SW 1271 (cell line): Measurements from ENCODE around the gene MTRFR.
"Not testable (repeated sequence)": the region's sequence is repeated elsewhere in the genome, so short reads cannot be mapped to it uniquely, and the experiment has no call there.

Source experiments
- DNase-seq, 2 experiments: peaks; one replicate each; lab custom pipeline; 2025; lab: John Stamatoyannopoulos, UW

MTRFR gene

DNA sequence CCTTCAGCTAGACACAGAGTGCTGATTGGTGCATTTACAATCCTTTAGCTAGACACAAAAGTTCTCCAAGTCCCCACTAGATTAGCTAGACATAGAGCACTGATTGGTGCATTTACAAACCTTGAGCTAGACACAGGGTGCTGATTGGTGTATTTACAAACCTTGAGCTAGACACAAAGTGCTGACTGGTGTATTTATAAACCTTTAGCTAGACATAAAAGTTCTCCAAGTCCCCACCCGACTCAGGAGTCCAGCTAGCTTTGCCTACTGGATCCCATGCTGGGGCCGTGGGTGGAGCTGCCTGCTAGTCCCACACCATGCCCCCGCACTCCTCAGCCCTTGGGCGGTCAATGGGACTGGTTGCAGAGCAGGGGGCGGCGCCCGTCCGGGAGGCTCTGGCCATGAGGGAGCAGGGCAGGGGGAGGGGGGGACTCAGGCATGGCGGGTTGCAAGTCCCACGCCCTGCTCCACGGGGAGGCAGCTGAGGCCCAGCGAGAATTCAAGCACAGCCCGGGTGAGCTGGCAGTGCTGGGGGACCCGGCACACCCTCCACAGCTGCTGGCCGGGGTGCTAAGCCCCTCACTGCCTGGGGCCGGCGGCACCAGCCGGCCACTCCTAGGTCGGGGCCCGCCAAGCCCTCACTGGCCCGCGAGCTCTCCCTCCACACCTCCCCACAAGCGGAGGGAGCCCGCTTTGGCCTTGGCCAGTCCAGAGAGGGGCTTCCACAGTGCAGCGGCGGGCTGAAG, 15.9 kb downstream of the MTRFR start:
- DNase-seq, result not testable (repeated sequence)

DNA sequence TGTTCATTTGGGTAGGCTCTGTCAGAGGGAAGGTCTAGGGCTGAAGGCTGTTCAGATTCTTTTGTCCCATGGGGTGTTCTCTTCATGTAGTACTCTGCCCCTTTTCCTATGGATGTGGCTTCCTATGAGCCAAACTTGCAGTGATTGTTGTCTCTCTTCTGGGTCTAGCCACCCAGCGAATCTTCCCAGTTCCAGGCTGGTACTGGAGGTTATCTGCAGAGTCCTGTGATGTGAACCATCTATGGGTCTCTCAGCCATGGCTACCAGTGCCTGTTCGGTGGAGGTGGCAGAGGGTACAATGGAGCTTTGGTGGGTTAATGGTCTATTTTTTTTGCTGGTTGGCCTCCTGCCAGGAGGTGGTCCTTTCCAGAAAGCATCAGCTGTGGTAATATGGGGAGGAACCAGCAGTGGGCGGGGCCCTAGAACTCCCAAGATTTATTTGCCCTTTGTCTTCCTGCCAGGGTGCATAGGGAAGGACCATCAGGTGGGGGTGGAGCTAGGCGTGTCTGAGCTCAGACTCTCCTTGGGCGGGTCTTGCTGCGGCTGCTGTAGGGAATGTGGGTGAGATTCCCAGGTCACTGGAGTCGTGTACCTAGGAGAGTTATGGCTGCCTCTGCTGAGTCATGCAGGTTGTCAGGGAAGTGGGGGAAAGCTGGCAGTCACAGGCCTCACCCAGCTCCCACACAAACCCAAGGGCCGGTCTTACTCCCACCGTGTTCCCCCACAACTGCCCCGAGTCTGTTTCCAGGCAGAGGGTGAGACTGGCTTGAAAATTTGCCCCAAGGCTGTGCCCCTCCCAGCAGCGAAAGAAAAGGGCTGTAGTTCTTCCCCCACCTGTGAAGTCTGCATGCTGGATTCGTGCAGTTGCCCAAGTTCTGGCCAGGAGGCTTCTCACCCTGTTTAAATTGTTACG, 17.5 kb downstream of the MTRFR start:
- no peak for DNase-seq

DNA sequence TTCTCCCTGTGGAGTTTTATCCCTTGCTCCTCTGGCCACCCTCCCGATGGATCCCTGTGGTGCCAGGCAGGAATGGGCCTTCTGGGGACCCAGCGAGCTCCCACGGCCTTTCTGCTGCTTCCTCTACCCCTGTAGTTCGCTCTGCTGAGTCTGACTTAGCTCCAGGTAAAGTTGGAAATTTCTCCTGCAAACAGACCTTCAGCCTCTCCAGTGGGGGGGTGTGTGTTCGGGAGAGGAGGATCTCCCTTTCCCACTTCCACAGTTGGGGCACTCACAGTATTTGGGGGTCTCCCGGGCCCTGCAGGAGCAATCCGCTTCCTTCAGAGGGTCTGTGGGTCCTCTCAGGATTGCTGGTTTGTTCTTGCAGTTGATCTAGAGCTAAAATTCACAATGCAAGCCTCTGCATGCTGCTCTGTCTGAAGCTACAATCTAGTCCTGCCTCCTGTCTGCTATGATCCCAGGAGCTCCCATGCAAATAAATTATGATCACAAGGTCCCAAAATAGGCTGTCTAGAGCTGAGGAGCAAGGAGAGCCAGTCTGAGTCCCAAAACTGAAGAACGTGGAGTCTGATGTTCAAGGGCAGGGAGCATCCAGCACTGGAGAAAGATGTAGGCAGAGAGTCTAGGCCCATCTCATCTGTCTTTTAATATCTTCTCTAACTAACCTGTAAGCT, 18.3 kb downstream of the MTRFR start:
- no peak for DNase-seq

DNA sequence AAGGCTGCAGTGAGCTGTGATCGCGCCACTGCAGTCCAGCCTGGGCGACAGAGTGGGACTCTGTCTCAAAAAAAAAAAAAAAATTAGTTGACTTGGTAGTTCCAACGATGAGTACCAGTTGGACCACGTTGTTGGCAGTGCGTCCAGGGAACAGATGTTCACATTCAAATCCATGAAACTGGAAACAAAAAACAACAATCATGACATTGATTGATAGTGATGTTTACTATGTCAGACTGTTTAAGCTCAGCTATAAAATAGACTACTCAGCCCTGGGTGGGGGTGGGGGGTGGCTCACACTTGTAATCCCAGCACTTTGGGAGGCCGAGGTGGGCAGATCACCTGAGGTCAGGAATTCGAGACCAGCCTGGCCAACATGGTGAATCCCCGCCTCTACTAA, 19.1 kb downstream of the MTRFR start:
- not testable (repeated sequence) for DNase-seq

DNA sequence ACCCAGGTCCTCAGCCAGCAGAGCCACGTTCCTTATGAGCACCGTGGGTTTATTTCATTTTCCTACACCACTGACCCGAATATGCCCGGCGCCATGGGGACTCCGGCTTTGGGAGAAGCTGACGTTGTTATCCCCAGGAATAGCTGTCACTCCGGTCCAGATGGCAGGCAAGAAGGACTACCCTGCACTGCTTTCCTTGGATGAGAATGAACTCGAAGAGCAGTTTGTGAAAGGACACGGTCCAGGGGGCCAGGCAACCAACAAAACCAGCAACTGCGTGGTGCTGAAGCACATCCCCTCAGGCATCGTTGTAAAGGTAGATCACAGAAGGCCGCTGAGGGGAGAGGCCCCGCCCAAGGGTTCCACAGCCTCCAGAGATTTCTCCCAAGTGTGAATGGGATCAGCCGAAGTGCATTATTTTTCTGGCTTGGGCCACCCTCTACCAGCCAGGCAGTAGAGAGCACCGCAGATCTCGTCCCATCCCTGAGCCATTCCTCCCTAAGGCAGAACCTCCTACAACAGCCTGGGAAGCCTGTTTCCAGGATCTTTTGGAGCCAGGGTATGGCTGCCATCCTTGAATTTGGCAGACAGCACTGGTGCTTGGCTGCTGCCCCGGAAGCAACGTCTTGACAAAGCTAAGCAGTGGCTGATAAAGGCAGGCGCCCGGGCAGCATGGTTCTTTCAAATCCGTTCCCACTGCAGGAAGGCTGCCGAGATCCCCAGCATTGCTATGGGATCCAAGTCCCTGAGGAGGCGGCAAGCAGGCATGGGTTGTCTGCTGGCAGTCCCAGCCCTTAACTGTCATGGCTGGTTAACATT, 20.6 kb downstream of the MTRFR start:
- DNase-seq, result no peak

DNA sequence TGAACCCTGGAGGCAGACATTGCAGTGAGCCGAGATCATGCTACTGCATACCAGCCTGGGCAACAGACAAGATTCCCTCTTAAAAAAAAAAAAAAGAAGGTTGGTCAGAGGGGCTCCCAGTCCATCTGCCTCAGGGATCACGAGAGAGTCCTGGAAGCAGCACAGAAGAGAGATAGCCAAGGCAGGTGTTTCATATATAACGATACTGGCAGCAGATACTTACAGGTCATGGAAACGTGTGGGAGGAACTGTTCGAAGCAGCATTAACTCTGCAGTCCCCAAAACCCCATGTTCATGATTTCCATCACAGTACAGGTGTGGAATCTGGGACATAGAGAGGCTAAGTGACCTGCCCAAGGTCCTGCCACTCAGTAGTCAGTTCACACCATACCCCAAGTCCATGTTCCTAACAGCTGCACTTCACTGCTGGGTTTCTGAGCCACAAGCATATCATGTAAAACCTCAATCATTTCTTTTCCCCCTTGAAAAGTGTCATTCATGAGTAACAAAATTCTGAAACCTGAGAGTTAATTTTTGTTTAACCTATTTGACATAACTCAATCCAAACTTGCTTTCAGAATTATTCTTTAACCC, 21.7 kb downstream of the MTRFR start:
- DNase-seq, result no peak

DNA sequence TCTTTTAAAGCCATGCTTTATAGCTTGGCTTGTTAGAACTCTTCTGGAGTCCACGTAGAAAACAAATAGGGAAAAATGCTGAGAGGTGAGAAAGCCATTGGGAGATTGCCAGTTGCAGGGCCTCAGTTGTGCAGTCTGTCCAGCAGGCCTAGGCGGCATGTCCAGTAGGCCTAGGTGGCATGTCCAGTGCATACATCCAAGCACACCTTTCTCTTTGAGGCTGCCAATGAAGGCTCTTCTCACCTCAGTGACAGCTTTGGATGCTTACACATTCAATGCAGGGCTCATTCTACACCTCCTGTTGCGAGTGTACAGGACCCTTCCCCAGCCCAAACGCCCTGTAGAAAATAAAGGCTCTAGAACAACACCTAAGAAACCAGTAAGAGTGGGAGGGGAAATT, 25.4 kb downstream of the MTRFR start:
- no peak for DNase-seq

DNA sequence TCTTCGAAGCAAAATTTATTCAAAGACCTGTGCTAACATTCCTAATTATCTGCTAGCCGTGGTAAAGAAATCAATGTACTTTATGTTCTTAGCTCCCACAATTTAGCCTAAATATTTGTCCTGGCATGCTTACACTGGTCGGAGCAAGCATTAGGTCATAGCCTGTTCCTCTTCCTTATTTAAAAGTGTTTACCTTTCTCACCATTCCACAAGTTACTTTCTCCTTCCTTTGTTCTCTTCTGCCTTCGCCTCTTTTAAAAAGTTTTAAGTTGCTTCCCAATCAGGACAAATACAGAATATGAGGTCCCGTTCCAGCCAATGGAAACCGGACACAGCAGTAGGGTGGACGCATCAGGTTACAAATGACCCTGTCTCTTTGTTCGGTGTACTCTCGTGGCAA, 26.8 kb downstream of the MTRFR start:
- no peak for DNase-seq

DNA sequence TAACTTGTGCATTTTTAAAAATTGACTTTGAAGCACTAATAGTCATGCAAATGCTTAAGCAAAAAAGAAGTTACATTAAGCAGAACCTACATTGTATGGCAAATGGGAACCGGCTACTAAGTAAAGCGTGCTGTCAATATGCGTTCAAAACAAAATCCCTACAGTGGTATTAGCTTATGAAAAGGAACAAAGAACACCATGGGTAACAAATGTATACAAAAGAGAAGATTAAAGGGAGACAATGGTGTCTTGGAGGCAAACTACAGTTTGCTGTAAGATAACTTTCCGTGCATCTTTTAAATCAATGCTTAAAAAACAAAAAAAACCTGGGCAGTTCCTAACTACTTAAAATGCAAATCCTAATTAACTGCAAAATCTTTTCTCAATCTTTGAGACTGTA, 28.0 kb downstream of the MTRFR start:
- no peak for DNase-seq

DNA sequence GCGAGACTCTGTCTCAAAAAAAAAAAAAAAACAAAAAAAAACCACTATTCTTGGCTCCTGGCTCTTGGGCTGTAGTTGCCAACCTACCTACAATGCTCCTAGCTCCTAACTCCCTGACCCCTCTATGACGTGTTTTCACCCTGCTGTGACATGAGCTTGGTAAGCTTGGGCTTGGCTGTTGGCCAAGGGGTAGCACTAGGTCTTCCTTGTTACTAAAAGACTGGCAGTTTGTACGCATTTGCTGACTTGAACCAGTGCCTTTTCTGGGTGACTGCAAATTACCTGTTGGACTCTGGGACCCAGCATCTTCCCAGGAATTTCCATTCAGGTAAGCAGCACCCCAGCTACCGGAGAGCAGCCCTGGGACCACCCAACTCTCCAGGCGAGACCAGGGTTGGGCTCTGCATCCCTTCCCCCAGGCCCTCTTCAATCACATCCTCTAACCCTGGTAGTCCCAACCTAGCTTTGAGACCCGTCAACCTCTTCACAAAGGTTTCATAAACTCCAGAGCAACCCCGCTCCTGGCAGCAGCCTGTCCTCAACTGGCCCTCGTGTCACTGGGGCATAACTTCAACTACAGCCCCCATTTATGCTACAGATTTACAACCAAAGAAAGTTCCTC, 30.1 kb downstream of the MTRFR start:
- DNase-seq, result no peak

DNA sequence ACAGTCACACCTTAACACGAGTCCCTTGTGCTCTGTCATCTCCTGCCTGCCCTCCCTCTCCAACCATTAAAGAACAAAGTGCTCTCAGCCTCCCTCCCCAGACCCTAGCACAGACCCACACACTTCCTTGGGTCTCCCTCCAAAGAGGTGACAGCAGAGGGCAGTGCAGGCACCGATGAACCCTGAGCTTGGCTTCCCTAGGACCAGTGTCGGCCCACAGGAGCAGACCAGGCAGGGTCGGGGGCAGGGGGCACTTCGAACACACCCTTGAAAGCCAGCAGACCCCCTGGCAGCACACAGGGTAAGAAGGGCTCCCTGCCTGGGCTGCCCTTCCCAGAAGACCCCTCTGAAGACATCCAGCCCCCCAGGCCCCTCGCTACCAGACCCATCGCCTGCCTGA, 31.4 kb downstream of the MTRFR start:
- DNase-seq, result no peak

DNA sequence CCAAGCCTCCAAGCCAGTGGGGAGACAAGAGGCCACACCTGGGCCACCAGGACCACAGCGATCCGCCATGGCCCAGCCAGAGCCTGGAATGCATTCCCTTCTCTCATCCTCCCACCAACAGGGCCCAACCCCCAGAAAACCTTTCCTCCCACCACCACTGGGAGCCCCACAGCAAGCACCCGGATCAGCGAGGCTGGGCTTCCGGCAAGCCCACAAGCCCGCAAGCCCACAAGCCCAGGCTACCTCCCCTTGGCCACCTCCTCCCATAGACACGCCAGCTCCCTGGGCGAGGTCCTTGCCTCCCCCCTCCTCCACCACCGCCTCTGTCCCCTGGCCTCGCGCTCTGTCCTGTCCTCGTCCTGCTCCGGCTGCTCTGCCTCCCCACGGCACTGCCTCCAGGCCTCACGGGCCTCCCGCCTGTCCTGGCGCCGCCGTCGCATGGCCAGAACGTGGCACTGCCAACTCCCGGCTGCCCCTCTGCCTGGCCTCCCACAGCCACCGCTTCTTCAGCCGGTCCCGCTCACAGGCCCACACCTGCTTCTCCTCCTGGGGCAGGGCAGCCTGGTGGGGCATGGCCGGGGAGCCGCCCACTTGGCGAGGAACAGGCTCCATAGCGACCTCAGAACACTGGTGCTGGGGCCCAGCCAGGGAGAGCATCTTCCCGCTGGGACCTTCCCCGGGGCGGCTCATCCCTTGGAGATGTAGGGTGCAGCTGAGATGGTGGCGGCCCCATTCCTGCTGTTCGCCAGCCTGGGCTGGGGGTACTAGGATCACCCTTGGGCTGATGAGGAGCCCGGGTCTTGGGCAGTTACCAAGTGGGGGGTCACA, 32.8 kb downstream of the MTRFR start:
- no peak for DNase-seq

DNA sequence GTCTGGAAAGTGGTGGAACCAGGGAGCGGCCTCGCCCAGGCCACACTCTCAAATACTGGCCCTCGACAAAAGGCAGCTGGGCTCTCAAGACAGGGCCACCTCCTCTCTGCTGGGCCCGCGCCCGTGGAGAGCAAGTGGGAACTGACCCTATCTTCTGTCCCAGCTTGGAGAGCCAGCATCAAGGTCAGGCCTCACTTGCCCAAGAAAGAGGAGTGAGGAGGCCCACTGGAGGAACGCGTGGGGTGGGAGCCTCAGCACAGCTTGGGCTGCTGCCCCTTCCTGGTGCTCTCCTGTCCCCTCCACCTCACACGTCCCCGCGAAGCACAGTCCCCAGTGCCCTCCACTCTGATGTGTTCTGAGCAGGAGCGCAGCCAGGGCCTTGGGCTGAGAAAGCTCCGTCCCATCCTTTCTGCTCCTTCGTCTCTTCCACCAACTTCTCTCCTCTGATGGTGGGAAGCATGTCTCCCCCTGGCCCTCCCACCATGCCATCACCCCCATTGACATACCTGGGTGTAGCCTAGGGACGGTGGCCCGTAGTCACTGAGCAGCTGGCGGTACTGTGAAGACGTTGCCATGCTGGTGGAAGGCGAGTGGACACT, 33.5 kb downstream of the MTRFR start:
- no peak for DNase-seq

DNA sequence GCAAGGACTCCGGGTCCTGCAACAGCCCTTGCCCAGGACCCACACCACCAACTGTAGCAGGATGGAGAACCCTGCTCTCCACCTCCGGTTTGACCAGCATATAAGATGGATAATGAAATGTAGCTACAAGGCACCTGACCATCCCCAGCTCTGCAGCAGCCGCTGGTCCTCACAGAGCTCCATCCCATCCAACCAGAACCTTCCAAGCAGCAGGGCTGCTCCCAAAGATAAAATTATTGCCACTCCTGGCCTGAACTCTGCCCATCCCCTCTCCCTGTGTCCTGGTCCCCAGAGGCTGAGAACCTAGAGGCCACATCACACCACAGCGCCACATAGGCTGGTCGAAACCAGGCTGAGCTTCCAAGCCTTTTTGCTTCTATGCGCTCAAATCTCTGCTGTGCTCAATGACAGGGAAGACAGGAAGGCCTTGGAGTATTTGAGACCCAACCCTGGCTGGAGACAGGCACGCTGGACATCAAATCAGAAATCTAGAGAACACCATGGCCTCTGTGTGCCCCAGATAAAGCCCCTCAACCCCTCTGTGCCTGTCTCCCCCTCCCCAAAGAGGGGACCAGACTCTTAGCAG, 34.2 kb downstream of the MTRFR start:
- no peak for DNase-seq

DNA sequence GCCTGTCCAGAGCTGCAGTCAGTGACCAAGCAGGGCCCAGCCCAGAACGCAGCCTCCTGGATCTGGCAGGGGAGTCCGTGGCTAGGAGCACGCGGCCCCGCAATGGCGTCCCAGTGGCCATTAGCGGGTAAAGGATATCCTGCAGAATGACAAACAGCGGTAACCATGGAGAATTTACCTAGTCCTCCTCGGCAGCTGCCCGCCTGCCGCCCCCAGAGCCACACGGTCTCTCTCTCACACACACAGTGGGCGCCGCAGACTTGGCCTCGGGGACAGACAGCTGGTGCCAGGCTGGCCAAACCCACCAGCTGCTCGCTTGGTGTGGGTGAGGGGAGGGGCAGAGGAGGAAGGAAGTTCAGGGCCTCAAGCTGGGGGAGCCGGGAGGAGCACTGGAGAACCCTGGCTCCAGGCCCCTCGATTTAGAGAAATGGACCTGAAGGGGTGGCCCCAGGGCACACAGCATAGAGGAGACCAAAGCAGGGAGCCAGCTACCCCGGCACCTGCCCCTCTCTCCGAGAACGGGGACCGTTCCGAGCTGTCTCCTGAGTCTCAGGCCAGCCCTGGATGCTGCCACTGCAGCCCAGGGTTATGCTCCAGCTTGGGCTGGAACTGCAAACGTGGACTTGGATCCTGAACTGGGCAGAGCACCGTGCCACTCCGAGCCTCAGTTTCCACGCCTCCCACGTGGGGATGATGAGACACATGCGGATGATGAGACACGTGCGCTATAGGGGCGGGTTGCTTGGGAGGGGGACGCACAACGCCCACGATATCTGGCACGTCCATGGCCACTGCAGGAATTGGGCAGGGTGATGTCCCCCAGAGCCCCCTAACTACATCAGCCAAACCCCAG, 35.0 kb downstream of the MTRFR start:
- no peak for DNase-seq

DNA sequence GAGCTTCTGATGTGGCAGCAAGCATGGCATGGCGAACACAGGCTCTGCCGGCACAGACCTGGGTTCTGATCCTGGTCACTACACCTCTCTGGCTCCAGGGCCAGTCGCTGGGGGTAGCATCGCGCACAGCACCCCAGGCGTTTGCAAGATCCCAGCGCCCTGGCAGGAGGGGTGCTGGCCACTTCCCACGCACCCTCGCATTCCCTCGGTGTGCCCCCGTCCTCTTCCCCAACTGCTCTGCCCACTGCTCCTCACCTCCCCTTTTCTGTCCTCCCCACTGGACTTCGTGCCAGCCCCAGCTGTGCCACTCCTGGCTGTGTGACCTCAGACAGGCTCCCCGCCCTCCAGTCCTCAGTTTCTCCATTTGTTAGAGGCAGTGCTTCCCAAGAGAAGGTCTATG, 35.6 kb downstream of the MTRFR start:
- DNase-seq, result no peak

DNA sequence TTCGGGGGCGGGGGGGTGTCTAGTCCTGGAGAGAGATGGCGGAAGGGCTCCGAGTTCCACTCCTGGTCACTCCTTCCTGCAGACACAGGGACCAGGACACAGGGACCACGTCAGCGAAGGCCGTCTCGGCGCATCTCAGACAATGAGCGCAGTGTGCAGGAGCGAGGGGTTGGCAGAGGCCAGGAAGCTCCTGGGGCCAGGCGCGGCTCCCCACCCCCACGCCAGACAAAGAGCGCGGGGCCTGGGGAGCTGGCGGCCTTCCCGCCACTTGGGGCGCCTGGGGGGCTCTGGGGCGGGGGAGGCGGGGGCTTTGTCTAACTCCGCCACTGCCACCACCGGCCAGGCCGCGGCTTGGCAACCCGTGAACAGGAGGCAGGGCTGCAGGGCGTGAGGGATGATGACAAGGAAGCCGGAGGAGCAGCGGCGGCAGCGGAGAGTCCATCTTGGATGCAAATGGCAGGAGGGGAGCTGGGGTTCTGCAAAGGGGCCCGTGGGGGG, 36.2 kb downstream of the MTRFR start:
- DNase-seq, result no peak

DNA sequence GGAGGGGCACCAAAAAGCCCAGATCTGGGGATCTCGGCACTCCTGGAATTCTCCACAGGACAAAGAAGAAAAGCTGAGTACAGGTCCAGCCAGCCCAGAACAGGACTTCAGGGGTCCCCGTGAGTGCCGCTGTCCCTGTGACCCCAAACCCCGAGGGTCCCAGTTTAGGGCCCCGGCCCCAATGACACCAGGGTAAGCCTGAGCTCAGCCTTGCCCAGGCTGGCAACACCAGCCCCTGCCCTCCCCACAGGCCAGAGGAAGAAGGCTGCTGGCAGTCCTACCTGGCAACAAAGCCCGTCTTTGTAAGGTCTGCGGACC, 36.6 kb downstream of the MTRFR start:
- DNase-seq, result no peak
